Raji (cell line): Measurements from ENCODE around the gene DOCK2.

ENCODE experiments used
- POLR2A ChIP-seq: IDR thresholded peaks from 2 replicates; pipeline ENCODE4 v1.6.1; 2011; ENCODE audit warnings: low read depth, low read length, control low read depth; ENCODE audit not compliant: insufficient read depth

The DOCK2 gene

GRCh38 chr5:170080786-170081445, 443.8 kb downstream of the DOCK2 start:
- no peak for TF ChIP-seq POLR2A

GRCh38 chr5:170081616-170082015, 444.5 kb downstream of the DOCK2 start:
- no peak for TF ChIP-seq POLR2A

- no peak for TF ChIP-seq POLR2A
Measured at GRCh38 chr5:170082701-170083100, 445.6 kb downstream of the DOCK2 start.

GRCh38 chr5:170087168-170087817, 450.2 kb downstream of the DOCK2 start:
- no peak for TF ChIP-seq POLR2A

- no peak for TF ChIP-seq POLR2A
Measured at GRCh38 chr5:170092455-170093101, 455.5 kb downstream of the DOCK2 start.

GRCh38 chr5:170095646-170096045, 458.6 kb downstream of the DOCK2 start:
- TF ChIP-seq POLR2A = no peak

- no peak for TF ChIP-seq POLR2A
Measured at GRCh38 chr5:170097934-170098333, 460.9 kb downstream of the DOCK2 start.

GRCh38 chr5:170100066-170100943, 463.2 kb downstream of the DOCK2 start:
- TF ChIP-seq POLR2A = no peak

GRCh38 chr5:170103447-170103846, 466.4 kb downstream of the DOCK2 start:
- TF ChIP-seq POLR2A = no peak

- no peak for TF ChIP-seq POLR2A
Measured at GRCh38 chr5:170104299-170104698, 467.2 kb downstream of the DOCK2 start.

- TF ChIP-seq POLR2A = no peak
Measured at GRCh38 chr5:170104710-170105109, 467.6 kb downstream of the DOCK2 start.

- no peak for TF ChIP-seq POLR2A
Measured at GRCh38 chr5:170105642-170106611, 468.9 kb downstream of the DOCK2 start, which contains the start of gene FOXI1. FOXI1 (plus strand) TSS chr5:170105897; CDS start chr5:170105958, 61 bp downstream.

- TF ChIP-seq POLR2A = no peak
Measured at GRCh38 chr5:170107674-170108073, 470.6 kb downstream of the DOCK2 start.

- TF ChIP-seq POLR2A = no peak
Measured at GRCh38 chr5:170108266-170108785, 471.3 kb downstream of the DOCK2 start.
